KOPT-K1 (cell line): ENCODE measurements around the gene CACNA1D.

Experiments used
- H3K27ac ChIP-seq: fragments of 200-600 bp; sonication (generic); 2 replicates; pipeline ENCODE4 v1.5.1; 2016; ENCODE audit warnings: antibody characterized with exemption, mild to moderate bottlenecking, low read depth, low read length; ENCODE audit not compliant: poor library complexity, severe bottlenecking
- H3K36me3 ChIP-seq: fragments of 200-600 bp; sonication (generic); 2 replicates; pipeline ENCODE4 v1.5.1; 2017; ENCODE audit warnings: antibody characterized with exemption, mild to moderate bottlenecking, low read length, moderate library complexity; ENCODE audit not compliant: insufficient read depth
- H3K9me3 ChIP-seq: fragments of 200-600 bp; sonication (generic); 2 replicates; pipeline ENCODE4 v1.5.1; 2017; ENCODE audit warnings: antibody characterized with exemption, low read length, mild to moderate bottlenecking; ENCODE audit not compliant: insufficient read depth, poor library complexity, severe bottlenecking

CACNA1D gene

DNA sequence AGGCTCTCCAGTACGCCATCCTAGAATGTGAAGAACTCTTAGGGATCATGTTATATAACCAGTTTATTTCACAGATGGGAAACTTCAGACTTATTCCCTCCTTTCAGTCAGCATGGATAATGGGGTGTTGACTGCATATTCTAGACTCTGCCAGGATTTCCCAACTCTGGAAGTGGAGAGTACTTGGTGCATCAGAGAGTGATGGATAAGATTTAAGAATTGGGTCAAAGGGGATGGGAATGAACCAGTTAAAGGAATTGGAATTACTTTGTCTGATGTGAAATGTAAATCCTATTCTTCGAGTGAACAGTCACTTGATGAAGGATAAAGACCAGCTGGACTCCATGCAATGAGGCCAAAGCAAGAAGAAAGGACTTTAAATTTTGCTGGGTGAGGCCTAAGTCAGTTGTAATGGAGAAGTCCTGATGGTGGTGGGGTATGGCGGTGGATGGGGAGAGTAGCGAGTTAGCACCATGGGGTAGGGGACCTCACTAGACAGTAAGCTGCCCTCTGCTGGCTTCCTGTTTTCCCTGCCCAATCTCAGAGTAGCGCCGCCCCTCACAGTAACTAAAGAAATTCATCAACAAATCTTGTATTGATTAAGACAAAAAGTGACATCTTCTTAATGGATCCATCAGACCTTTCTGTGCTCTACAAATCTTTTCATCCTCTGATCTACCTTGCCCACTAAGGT lies 7.3 kb upstream of the CACNA1D start:
- Histone ChIP-seq H3K36me3 (no peaks in the 10 kb centered on the region), H3K27ac (no peak overlapping the region), H3K9me3 (no peaks in the 10 kb centered on the region)

DNA sequence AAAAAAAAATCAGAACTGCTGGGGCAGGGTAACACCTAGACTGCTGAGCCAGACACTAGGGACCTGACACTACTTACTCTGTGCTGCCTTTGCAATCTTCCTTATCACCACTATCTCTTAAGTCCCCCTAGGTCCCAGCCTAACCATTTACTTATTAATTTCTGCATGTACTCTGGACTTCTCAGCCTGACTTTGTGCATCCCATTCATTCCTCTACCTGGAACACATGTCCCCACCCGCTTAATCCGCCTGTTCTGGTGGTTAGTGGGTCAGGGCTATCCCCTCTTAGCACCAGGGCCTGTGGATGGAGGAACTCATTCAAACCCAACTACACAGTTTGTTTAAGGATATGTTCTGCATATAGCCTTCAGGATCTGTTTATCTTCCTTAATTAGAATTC lies 5.0 kb upstream of the CACNA1D start:
- H3K36me3 ChIP-seq, result no peaks in the 10 kb centered on the region
- H3K9me3 ChIP-seq, result no peaks in the 10 kb centered on the region
- H3K27ac ChIP-seq, result no peak overlapping the region

DNA sequence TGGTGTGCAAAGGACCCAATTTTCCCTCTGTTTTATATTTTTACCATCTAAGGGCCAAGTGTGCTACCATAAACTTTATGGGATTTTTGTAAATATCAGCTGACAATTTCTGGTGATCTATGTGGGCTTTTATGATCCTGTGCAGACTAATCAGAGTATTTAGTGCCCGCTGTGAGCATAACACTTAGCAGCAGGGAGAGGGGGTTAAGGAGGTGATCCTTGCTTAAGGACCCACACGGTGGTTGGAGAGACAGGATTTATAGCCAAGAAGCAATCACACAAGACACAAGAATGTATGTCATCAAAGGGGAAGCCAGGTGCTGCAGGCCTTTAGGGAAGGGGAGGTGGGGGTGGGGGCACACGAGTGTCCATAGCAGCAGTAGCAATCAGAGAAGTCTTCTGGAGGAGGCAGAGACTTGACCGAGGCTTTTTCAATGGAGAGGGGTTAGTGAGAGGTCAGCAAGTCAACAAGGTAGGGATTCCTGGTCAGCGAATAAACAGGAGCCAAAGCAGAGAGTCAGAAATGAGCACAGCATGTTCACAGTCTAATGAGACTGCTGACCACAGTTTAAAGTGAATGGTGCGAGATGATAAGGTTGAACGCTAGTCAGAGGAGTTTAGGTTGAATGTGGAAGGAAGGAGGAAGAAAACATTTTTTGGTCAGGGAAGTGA lies 4.5 kb upstream of the CACNA1D start:
- no peaks in the 10 kb centered on the region for H3K9me3 ChIP-seq
- H3K27ac ChIP-seq, result no peak overlapping the region
- no peaks in the 10 kb centered on the region for H3K36me3 ChIP-seq

GRCh38 chr3:53490459-53490968 lies 3.9 kb upstream of the CACNA1D start:
- Histone ChIP-seq H3K27ac (no peak overlapping the region), H3K9me3 (no peaks in the 10 kb centered on the region), H3K36me3 (no peaks in the 10 kb centered on the region)

DNA sequence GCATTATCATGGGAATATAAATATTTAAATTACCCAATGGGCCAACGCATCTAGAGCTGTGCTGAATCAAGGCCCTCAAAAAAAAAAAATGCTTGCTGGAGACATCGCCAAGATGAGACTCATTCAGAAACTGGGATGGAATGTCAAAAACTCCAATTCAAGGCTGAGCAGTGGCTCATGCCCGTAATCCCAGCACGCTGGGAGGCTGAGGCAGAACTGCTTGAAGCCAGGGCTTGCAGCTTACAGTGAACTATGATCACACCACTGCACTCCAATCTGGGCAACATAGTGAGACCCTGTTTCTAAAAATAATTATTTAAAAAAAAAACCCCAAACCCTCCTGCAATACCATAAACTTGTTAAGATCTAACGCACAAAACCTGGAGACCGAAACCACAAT lies 3.1 kb upstream of the CACNA1D start:
- no peaks in the 10 kb centered on the region for H3K9me3 ChIP-seq
- H3K27ac ChIP-seq, result no peak overlapping the region
- H3K36me3 ChIP-seq, result no peaks in the 10 kb centered on the region

DNA sequence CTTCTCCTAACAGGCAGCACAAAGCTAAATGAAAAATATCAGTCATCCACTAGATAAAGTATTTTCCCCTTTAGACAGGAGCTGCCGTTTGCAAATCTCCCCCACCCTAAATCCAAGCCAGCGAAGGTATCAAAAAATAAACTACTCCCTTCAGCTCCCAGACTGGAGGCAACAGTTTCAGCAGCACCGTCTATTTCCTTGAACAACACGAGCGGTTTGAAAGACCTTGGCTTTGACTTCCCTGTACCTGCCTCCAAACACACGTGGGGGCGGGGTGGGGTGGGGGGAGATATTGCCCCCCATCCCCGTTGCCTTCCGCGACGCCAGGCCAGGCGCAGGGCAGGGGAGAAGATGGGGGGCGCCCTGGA lies 832 bp upstream of the CACNA1D start:
- Histone ChIP-seq H3K9me3 (no peaks in the 10 kb centered on the region), H3K27ac (no peak overlapping the region), H3K36me3 (no peaks in the 10 kb centered on the region)

GRCh38 chr3:53495146-53495519 lies 722 bp downstream of the CACNA1D start:
- no peaks in the 10 kb centered on the region for H3K9me3 ChIP-seq
- no peaks in the 10 kb centered on the region for H3K36me3 ChIP-seq
- no peak overlapping the region for H3K27ac ChIP-seq

DNA sequence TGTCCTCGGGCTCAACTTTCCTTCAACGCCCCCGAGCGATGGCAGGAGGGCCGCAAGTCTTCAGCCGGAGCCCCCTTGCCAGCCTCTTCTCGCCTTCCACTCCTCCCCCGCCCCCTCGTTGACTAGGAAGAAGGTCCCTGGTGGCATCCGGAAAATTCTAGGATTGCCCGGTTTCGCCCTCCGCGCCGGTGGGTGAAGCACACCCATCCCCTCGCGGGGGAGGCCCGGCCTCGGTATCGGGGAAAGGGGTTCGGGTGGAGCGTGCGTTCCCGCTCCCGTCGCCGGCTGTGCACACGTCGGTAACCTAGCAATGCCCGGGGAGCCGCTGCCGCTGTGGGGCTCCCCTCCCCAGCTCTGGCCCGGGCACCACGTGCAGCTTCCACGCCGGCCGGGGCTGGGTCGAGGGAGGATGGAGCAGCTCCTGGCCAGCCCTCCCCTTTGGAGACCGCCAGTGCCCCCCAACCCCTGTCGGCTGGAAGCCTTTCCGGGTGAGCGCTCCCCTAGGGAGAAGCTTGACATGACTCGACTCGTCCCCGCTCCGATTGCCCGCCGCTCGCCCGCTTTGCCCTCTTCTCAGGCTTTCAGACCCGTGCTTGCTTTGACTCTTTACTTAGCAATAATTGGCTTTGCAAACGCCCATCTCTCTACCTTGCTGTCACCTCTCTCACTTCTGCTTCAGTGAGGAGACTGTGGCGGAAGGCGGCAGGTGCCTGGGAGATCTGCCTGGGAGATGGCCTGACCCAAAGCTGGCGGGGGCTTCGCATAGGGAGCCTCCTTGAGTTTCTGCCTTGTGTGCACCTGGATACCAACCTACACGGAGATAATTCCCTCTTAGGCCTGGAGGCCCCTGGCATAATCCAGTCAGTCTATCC lies 1.3 kb downstream of the CACNA1D start:
- Histone ChIP-seq H3K9me3 (no peaks in the 10 kb centered on the region), H3K36me3 (no peaks in the 10 kb centered on the region), H3K27ac (no peak overlapping the region)

DNA sequence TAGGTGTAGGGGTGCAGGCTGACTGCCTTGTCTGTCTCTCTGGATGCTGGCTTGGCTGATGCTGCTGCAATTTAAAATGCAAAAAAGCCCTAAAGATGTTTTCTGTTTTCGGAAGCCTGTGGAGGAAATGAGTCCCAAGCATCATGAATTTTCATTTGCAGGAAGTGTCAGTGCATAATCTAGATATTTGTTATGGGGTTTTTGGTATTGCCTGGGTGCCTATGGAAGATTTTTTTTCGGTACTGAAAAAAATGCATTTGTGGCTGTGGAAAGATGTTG lies 1.9 kb downstream of the CACNA1D start:
- no peaks in the 10 kb centered on the region for H3K9me3 ChIP-seq
- H3K27ac ChIP-seq, result no peak overlapping the region
- no peaks in the 10 kb centered on the region for H3K36me3 ChIP-seq

DNA sequence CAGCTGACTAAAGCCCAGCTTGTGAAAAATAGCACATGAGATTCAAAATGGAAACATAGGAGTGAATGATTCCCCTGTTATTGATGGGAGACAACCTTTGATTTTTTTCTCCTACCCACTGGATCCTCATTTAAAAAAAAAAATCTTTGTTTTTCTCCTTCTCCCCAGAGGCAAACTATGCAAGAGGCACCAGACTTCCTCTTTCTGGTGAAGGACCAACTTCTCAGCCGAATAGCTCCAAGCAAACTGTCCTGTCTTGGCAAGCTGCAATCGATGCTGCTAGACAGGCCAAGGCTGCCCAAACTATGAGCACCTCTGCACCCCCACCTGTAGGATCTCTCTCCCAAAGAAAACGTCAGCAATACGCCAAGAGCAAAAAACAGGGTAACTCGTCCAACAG lies 2.6 kb downstream of the CACNA1D start:
- Histone ChIP-seq H3K36me3 (no peaks in the 10 kb centered on the region), H3K9me3 (no peaks in the 10 kb centered on the region), H3K27ac (no peak overlapping the region)

DNA sequence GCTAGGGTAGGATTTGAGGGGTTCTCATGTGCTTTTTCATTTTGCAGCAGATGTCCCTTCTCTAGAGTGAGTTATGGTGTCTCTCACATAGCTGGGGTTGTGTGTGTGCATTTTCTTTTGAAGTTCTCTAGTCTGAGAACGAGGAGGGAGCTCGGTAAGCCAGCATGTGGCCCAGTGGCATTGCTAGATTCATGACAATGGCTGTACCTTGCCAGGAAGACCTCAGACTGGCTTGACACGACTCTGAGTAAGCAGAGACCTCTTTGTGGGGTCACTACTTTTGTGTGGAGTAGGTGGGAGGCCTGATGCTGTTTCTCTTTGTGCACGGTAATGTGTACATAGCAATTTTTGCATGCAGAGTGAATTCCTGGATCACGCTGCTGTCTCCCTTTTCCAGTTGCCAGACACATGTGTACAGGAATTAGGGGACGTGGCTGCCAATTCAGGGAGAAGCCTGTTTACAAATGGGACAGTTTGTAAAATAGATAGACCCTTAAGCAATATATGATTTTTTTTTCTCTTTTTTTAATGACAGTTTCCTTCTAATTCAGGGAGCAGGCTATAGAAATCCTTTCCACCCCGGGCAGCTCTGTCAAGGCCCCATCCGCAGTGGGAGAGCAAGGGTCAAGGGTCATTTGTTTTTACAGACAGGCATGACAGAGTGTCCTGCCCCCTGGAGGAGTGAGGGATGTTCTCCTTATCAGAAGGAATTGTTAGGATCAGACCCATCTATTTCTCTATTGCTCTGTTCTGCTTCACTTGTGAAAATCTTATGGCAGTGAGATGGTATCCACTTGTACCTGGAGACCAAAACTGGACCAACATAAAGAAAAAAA lies 4.6 kb downstream of the CACNA1D start:
- Histone ChIP-seq H3K36me3 (no peaks in the 10 kb centered on the region), H3K27ac (no peak overlapping the region), H3K9me3 (no peaks in the 10 kb centered on the region)

DNA sequence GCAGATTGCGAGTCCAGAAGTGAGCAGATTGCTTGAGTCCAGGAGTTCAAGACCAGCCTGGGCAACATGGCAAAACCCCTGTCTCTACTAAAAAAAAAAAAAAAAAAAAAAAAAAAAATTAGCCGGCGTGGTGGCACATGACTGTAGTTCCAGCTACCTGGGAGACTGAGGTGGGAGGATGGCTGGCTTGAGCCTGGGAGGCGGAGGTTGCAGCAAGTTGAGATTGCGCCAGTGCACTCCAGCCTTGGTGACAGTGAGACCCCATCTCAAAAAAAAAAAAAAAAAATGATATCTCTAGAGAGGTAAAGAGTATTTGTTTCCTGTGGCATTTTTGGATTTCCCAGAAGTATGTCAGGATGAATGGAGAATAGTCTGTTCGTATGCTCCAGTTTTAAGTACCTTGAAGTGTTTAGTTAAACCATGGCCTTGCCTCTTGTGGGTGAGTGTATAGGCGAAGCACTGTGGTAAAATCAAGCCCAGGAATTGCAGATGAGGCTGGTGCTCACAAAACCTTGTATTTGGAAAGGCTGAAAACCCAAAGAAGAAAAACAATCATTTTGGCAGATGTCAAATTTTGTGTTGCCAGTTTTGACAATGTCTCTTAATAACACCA lies 5.9 kb downstream of the CACNA1D start:
- Histone ChIP-seq H3K27ac (no peak overlapping the region), H3K9me3 (no peaks in the 10 kb centered on the region), H3K36me3 (no peaks in the 10 kb centered on the region)

- Histone ChIP-seq H3K27ac (no peak overlapping the region), H3K9me3 (no peaks in the 10 kb centered on the region)
Measured at GRCh38 chr3:53501178-53501577, 6.8 kb downstream of the CACNA1D start.

GRCh38 chr3:53502737-53503136 lies 8.3 kb downstream of the CACNA1D start:
- Histone ChIP-seq H3K27ac (no peak overlapping the region), H3K36me3 (no peaks in the 10 kb centered on the region), H3K9me3 (no peaks in the 10 kb centered on the region)

More at GRCh38 chr3:53501178-53501577, 6.8 kb downstream of the CACNA1D start:
- no peaks in the 10 kb centered on the region for H3K36me3 ChIP-seq
